ENCODE data around the gene VWA2.

DNA sequence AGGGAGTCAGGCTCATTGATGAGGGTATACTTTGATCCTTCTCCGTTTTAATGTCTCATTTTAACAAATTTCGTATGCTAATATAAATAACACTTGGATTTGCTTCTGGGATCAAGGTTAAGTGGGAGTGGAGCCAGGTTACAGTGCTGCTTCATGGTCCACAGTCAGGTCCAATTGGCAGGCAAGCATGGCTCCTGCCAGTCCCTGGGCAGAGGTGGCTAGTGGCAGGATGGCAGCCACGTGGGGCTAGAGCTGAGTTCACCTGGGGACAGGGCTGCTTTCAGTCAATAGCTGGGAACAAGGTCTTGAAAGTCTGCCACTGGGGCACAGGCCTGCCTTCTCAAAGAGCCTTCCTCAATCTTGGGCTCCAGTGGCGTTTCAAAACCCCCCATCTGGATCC, 16.0 kb upstream of the VWA2 start:
- no peak for TF ChIP-seq SNAI2 (CRISPR knock-in tag; IDR thresholded peaks at IDR 0.05)
- TF ChIP-seq ZFP3 (CRISPR knock-in tag; IDR thresholded peaks at IDR 0.05) = no peak
- TF ChIP-seq, protein P1, sequence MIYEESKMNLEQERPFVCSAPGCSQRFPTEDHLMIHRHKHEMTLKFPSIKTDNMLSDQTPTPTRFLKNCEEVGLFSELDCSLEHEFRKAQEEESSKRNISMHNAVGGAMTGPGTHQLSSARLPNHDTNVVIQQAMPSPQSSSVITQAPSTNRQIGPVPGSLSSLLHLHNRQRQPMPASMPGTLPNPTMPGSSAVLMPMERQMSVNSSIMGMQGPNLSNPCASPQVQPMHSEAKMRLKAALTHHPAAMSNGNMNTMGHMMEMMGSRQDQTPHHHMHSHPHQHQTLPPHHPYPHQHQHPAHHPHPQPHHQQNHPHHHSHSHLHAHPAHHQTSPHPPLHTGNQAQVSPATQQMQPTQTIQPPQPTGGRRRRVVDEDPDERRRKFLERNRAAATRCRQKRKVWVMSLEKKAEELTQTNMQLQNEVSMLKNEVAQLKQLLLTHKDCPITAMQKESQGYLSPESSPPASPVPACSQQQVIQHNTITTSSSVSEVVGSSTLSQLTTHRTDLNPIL (CRISPR knock-in tag; IDR thresholded peaks at IDR 0.05; ENCODE audit: low read depth) = no peak
- no peak for TF ChIP-seq ZNF8 (CRISPR knock-in tag; IDR thresholded peaks at IDR 0.05)
- no peak for TF ChIP-seq TOX (CRISPR knock-in tag; IDR thresholded peaks at IDR 0.05; ENCODE audit: borderline replicate concordance)

Measured in SK-N-SH treated with all-trans-retinoic acid at 6 μM for 48 hours (cell line).